Heart left ventricle (tissue), 16 donors: ENCODE results near the gene ADCY5. TPM values are rescaled to one million over a fixed set of nuclear protein-coding genes. Genes with fewer than 3 reads are reported as not detected.

ENCODE experiments used
- ATAC-seq, 4 donors: fragments of 200-7000 bp; cut with Tn5 transposase; one replicate each; pipeline ENCODE4 v1.9.1; 2020 to 2022; ENCODE audit warnings: moderate library complexity in 4 of 4, mild to moderate bottlenecking in 3 of 4, moderate number of reproducible peaks in 1 of 4
- DNase-seq, 5 donors: peaks; one replicate each; pipeline ENCODE4 v3.0.0-alpha.2; 2020
- H3K27ac ChIP-seq, 12 donors: fragments of 200-600 bp; sonication (generic) in 4 of 12; one replicate each; pipeline versions ENCODE4 v1.5.0 to v1.8.0; 2016 to 2022; ENCODE audit warnings: mild to moderate bottlenecking in 2 of 12
- H3K27me3 ChIP-seq, 9 donors: fragments of 200-600 bp; sonication (generic) in 2 of 9; one replicate each; pipeline versions ENCODE4 v1.5.1 to v1.8.0; 2016 to 2022; ENCODE audit warnings: mild to moderate bottlenecking in 3 of 9
- H3K36me3 ChIP-seq, 9 donors: fragments of 200-600 bp; sonication (generic) in 2 of 9; one replicate each; pipeline versions ENCODE4 v1.5.0 to v1.8.0; 2018 to 2022; ENCODE audit warnings: mild to moderate bottlenecking in 2 of 9
- H3K4me1 ChIP-seq, 12 donors: fragments of 200-600 bp; sonication (generic) in 4 of 12; one replicate each; pipeline versions ENCODE4 v1.5.0 to v1.8.0; 2016 to 2022; ENCODE audit warnings: mild to moderate bottlenecking in 3 of 12
- H3K4me3 ChIP-seq, 12 donors: fragments of 200-600 bp; sonication (generic) in 4 of 12; one replicate each; pipeline versions ENCODE4 v1.5.0 to v1.8.0; 2017 to 2022; ENCODE audit warnings: mild to moderate bottlenecking in 9 of 12, moderate library complexity in 4 of 12
- H3K9me3 ChIP-seq, 12 donors: fragments of 200-600 bp; sonication (generic) in 4 of 12; one replicate each; pipeline versions ENCODE4 v1.5.0 to v1.8.0; 2016 to 2022; ENCODE audit warnings: mild to moderate bottlenecking in 1 of 12
- POLR2A ChIP-seq, 2 donors: fragments of 450-650 bp; IDR thresholded peaks; one replicate each; pipeline ENCODE4 v1.6.1; 2017; ENCODE audit warnings: antibody characterized with exemption in 2 of 2, mild to moderate bottlenecking in 2 of 2, moderate library complexity in 2 of 2
- WGBS, 4 donors: extraction: QIAGEN DNeasy Blood & Tissue Kit in 2 of 4; methylation state at CpG; one replicate each; pipeline versions ENCODE4 v1.1.5 to v1.1.7; 2013 to 2018; 5-methylcytosine and 5-hydroxymethylcytosine counted together
- intact Hi-C, 10 donors: fragments of 100-400 bp; cut with DNase I; formaldehyde crosslinking; loops; one replicate each; pipeline versions ENCODE4 v1.11.1 to v1.14.2; 2022
- polyA plus RNA-seq, 2 donors: library from polyadenylated mRNA; stranded (reverse); fragments of 200-250 nt; gene quantifications; one replicate each; pipeline ENCODE4 v1.2.3, GENCODE V29; 2013
- total RNA-seq, 9 donors: library from RNA; depleted of rRNA in 2 of 9; stranded (reverse); fragments of >200 nt in 2 of 9; fragmentation: NEBNext Ultra II Directional in 3 of 9; extraction: Animal tissue kit (Norgen Biotek cat#: 25700) in 3 of 9; gene quantifications; one replicate each; pipeline versions ENCODE4 v1.1.0 to v1.2.4, GENCODE V29; 2016 to 2023
- TF ChIP-seq, protein P1 (sequence below), 12 donors: fragments of 200-600 bp; sonication (generic) in 4 of 12; IDR thresholded peaks; one replicate each; pipeline versions ENCODE4 v1.5.0 to v1.8.0; 2018 to 2022; ENCODE audit warnings: antibody characterized with exemption in 12 of 12, mild to moderate bottlenecking in 5 of 12
- donor health status: ischemic (EF 13 %, LVEDD 7.1; RV severe dilation, severe dysfunction).
- donor health status: healthy with polysubstance abuse.
- donor health status: DM: no; HTN: yes; CAD: no.
- donor health status: DM: no; HTN: no; CAD: no.
- donor health status: ischemic (EF 25% LVEDD 6.9; RV normal size, moderate dysfunction).
- donor health status: ischemic (EF 25% LVEDD 5.7; RV mildly dilated, moderate dysfunction).
- donor health status: healthy.
- donor health status: DM: yes; HTN: yes; CAD: no.
- donor health status: ischemic (EF 35%, LVEDD 5.7; RV mildly dilated, moderate dysfunction).
- donor health status: nonischemic (EF 11% LVEDD 7.7; RV severe dilation, severe dysfunction).
- donor health status: DM: yes; HTN: yes; CAD: no.
- donor health status: PGD.
- donor health status: ischemic (EF 29% LVEDD 5.4; RV normal size, mild dysfunction).
- donor health status: nonischemic (EF 23%, LVEDD 6.1; RV moderate dilation, normal function).

Gene ADCY5
- total and polyA plus RNA-seq, 11 donors: 78.5 to 276 (median 167) TPM

DNA sequence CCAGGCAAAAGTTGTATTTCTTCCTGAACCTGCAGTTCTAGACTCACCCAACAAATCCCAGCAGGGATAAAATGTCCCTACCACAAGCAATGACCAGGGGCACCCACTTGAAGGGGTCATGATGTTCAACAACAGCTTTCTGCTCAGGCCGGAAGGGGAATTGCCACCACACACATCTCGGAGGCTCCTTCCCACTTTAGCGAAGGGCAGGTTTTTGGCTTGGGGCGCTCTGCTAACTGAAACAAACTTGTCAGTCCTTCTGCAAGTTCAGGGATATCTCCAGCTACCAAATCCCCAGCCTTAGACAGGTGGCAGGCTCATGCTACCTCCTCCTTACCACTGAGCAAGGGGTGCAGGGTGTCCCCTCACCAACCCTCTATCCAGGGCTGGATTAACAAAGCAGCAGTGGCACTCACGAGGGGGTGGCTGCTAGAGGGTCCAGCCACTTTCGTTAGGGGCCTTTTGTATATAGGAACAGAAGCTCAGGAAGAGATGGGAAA lies 2.2 kb downstream of the ADCY5 start:
- ATAC-seq: no peak
- no peak for DNase-seq
- TF ChIP-seq, protein P1, sequence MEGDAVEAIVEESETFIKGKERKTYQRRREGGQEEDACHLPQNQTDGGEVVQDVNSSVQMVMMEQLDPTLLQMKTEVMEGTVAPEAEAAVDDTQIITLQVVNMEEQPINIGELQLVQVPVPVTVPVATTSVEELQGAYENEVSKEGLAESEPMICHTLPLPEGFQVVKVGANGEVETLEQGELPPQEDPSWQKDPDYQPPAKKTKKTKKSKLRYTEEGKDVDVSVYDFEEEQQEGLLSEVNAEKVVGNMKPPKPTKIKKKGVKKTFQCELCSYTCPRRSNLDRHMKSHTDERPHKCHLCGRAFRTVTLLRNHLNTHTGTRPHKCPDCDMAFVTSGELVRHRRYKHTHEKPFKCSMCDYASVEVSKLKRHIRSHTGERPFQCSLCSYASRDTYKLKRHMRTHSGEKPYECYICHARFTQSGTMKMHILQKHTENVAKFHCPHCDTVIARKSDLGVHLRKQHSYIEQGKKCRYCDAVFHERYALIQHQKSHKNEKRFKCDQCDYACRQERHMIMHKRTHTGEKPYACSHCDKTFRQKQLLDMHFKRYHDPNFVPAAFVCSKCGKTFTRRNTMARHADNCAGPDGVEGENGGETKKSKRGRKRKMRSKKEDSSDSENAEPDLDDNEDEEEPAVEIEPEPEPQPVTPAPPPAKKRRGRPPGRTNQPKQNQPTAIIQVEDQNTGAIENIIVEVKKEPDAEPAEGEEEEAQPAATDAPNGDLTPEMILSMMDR (IDR thresholded peaks at IDR 0.05): no peak
- no peak for TF ChIP-seq POLR2A (IDR thresholded peaks at IDR 0.05)
- peak overlapping the region; percentile 47 to 97 (median 92) for H3K27ac ChIP-seq
- peaks cover 0 to 54% (median 7%) of the 10 kb centered on the region in 9 donors for H3K27me3 ChIP-seq
- no peaks in the 10 kb centered on the region for H3K36me3 ChIP-seq
- peak overlapping the region; percentile 38 to 92 (median 72) for H3K4me3 ChIP-seq
- 16 to 59% (median 45%) methylated on average over 6 of the region's 6 CpGs for WGBS, 4 donors
- intact Hi-C loops: loop anchor here in 9 of 10 donors (2.0 to 10.0 kb wide), 13 partner anchors 34 to 119 kb away; no protein-coding TSS in a partner anchor
- H3K4me1 ChIP-seq: peaks cover 0 to 63% (median 15%) of the 10 kb centered on the region in 12 donors
- H3K9me3 ChIP-seq: no peaks in the 10 kb centered on the region

DNA sequence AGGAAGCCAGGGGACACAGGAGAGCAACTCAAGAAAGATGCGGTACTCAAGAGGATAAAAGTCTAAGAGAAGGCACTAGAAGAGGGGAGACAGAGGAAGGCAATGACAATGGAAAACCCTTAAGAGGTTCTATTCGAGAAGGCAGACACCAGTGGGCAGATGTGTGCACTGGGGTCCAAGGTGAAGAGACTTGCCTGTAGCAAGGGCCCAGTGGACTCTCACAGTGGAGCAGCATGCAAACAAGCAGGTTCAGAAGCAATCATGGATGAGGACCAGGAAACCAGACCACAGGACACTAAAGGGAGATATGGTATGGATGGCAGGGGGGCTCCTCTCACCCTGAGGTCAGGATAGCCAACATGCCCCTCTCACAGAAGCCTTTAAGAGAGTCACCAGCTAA lies 2.7 kb downstream of the ADCY5 start:
- 42 to 53% (median 47%) methylated on average over 2 of the region's 2 CpGs for WGBS, 4 donors
- DNase-seq: no peak
- TF ChIP-seq, protein P1 (IDR thresholded peaks at IDR 0.05): no peak
- TF ChIP-seq POLR2A (IDR thresholded peaks at IDR 0.05): no peak
- Histone ChIP-seq H3K4me3 (peak overlapping the region; percentile 38 to 92 (median 72)), H3K27ac (peak overlapping the region; percentile 47 to 97 (median 92)), H3K4me1 (peaks cover 0 to 67% (median 17%) of the 10 kb centered on the region in 12 donors), H3K9me3 (no peaks in the 10 kb centered on the region), H3K36me3 (no peaks in the 10 kb centered on the region), H3K27me3 (peaks cover 0 to 52% (median 7%) of the 10 kb centered on the region in 9 donors)
- ATAC-seq: no peak
- intact Hi-C loops: loop anchor here in 9 of 10 donors (2.0 to 10.0 kb wide), 13 partner anchors 34 to 119 kb away; no protein-coding TSS in a partner anchor

DNA sequence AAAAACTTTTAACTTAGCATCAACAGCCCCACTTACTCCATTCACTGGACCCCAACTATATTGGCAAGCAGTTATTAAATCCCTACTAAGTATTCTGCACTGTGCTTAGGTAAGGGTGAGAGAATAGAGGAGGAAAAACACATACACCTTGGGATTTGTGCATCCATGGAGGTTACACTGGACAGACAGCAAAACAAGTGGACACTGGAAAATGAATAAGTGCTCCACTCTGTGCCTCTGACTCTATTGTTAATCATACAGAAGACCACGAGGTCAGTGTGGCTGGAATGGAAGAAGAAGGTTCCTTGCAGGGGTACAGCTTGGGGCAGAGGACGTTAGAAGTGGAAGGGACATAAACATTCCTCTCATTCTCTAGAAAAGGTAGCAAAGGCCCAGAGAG lies 3.2 kb downstream of the ADCY5 start:
- intact Hi-C loops: loop anchor here in 9 of 10 donors (2.0 to 10.0 kb wide), 13 partner anchors 33 to 118 kb away; no protein-coding TSS in a partner anchor
- Histone ChIP-seq H3K4me3 (peak overlapping the region; percentile 38 to 92 (median 72)), H3K36me3 (no peaks in the 10 kb centered on the region), H3K9me3 (no peaks in the 10 kb centered on the region), H3K27ac (peak overlapping the region in 11 of 12 donors; percentile 47 to 97 (median 94)), H3K4me1 (peaks cover 0 to 71% (median 17%) of the 10 kb centered on the region in 12 donors), H3K27me3 (peaks cover 0 to 47% (median 7%) of the 10 kb centered on the region in 9 donors)
- no peak for ATAC-seq
- no peak for DNase-seq
- TF ChIP-seq, protein P1 (IDR thresholded peaks at IDR 0.05): no peak
- no peak for TF ChIP-seq POLR2A (IDR thresholded peaks at IDR 0.05)
- 19 to 40% (median 25%) methylated on average over 2 of the region's 2 CpGs for WGBS, 4 donors

DNA sequence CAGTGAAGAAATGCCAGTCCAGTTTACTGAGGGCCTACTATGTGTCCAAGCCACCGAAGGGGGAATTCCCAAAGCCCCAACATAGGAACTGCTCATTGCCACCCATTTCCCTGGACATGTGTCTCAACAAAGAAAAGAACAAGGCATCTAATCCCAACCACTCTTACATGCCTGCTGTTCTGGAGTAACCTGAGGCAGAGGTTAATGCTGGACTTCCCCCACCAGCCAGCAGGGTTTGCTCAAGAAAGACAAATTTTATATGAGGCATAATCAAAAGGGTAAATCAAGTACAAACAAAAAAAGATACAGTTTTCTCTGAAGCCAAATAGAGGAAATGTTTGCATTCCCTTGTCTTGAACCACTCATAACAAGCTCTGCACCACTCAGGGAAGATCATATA lies 4.1 kb downstream of the ADCY5 start:
- Histone ChIP-seq H3K27me3 (peaks cover 0 to 37% (median 7%) of the 10 kb centered on the region in 9 donors), H3K27ac (peak overlapping the region in 10 of 12 donors; percentile 27 to 97 (median 95)), H3K9me3 (no peaks in the 10 kb centered on the region), H3K4me3 (peak overlapping the region in 11 of 12 donors; percentile 38 to 92 (median 73)), H3K36me3 (no peaks in the 10 kb centered on the region), H3K4me1 (peaks cover 0 to 71% (median 17%) of the 10 kb centered on the region in 12 donors)
- 25 to 53% (median 40%) methylated on average over 1 of the region's 1 CpG for WGBS, 4 donors
- TF ChIP-seq, protein P1 (IDR thresholded peaks at IDR 0.05): peak in 2 of 12 donors; percentile 10 to 15
- TF ChIP-seq POLR2A (IDR thresholded peaks at IDR 0.05): no peak
- intact Hi-C loops: loop anchor here in 9 of 10 donors (5.0 to 10.0 kb wide), 12 partner anchors 32 to 117 kb away; no protein-coding TSS in a partner anchor
- no peak for DNase-seq
- no peak for ATAC-seq
